ENCODE results near the gene MYH3.
A peak's percentile ranks its signal among the peaks of the same experiment; 100 is the strongest.
"Not testable (repeated sequence)": the region's sequence is repeated elsewhere in the genome, so short reads cannot be mapped to it uniquely, and the experiment has no call there.

Gene MYH3

DNA sequence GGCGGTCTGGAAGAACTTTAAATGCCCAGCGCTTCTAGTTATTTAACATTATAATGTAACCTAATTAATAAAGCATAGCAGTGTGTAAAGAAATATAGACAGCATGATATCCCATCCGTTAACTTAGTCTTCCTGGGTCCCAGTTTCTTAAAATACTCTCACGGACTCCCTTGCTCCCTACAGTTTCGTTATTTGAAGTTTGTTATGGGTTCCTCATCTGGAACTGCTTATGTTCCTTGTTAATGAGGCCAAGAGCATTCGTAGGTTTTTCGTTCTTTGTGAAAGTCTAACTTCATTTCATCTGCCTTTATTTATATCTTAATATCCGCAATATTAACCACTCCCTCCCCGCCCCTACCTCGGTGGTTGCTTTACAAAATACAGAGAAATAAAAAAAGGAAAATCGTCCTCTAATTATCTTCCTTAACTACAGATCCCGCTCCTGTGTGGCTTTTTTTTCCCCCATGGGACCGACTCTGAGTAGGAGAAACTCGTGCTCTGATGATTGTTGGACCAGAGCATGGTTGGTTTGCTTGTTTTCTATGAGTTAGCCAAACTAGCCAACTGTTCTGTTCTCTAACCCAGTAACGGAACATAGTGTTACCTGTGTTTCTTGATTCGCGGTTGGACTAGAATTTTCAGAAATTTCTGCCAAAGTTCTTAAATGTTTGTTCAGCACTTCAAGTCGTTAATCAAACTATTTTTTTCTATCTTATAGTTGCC is 41.1 kb upstream of the MYH3 start:
- H4K20me1 ChIP-seq (ENCODE audit: control insufficient read depth, insufficient read depth, low read depth, low read length), result 0 out of 2 replicates have a peak, but pooled peaks cover 6% of the 10 kb centered on the region
- peaks cover 37% of the 10 kb centered on the region for H3K36me3 ChIP-seq (ENCODE audit: control insufficient read depth, low read length)
- no peaks in the 10 kb centered on the region for H3K9me3 ChIP-seq (ENCODE audit: control insufficient read depth, insufficient read depth, low read length)
- peaks cover 66% of the 10 kb centered on the region for H3K79me2 ChIP-seq (ENCODE audit: control insufficient read depth, low read length)
- H3K4me1 ChIP-seq (ENCODE audit: control insufficient read depth, low read length), result peaks cover 21% of the 10 kb centered on the region
- peak overlapping the region; percentile 69 for H3K27ac ChIP-seq (ENCODE audit: low read depth, low read length)
- H3K9me2 ChIP-seq (replicated peaks; ENCODE audit: control insufficient read depth, low read length), result no peaks in the 10 kb centered on the region
- no peaks in the 10 kb centered on the region for H3K27me3 ChIP-seq (ENCODE audit: control insufficient read depth, low read length)
- TF ChIP-seq EZH2phosphoT487 (IDR thresholded peaks at IDR 0.05; ENCODE audit: borderline replicate concordance, low read length) (no peak), CTCF (IDR thresholded peaks at IDR 0.05; ENCODE audit: low read depth, low read length, poor library complexity, severe bottlenecking) (no peak)
- H3K4me2 ChIP-seq (ENCODE audit: low read length), result peak overlapping the region; percentile 83
- no peaks in the 10 kb centered on the region for H3F3A ChIP-seq (ENCODE audit: control insufficient read depth, insufficient read depth)
- H3K4me3 ChIP-seq (ENCODE audit: low read length), result peak overlapping the region; percentile 95

DNA sequence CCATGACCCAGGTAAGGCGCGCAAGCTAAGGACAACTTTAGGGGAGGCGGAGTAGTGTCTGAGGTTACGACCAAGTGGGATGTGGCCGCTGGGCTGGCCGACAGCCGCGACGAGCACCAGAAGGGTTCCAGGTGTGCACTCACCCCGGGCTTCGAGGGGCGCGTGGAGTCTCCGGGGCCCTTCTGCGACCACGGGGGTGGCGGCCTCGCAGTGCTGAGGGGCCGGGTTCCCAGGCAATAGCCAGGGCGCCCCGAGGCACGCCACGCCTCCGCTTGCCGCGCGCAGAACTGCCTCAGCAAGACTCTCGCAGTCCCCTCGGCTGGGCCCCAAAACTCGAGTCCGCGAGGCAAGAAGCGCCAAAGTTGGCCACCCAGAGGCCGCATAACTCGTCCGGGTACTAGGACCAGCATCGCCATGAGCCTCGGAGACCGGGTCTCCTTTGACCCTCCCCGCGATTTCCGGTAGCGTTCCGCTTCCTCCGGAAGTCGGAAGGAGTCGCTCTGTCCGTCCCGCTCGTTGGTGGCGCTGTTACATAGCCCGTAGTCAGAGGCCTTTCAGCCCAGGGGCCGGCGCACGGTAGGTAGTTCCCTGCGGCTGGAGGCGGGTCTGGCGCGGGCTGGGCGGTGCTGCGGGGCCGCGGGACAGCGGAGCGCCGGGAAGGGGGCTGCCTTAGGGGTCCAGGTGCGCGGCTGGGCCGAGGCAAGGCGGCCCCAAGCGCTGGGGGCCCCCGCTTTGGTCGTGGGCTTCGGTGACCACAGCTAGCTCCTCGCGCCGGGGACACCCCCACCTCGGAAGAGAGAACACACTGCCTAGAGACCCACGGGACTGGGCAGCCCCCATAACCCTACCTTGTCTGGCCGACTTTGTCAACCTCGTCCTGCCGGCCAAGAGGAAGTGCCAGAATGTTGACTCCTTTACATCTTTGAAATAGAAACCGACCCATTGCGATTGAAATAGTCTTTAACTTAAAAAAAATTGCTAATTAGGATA is 40.3 kb upstream of the MYH3 start, which contains the start of the genes ADPRM and SCO1:
ADPRM (plus strand) TSS at position 503 of the 990 bp plus-strand sequence. CDS start 7,333 bp downstream, outside the sequence.
SCO1 (minus strand) TSS at position 442 of the 990 bp plus-strand sequence; CDS start at position 416, 26 bp downstream.
- H3K27ac ChIP-seq (ENCODE audit: low read depth, low read length), result peak within 1 kb of the TSS; percentile 69
- 0 out of 2 replicates have a peak, but pooled peaks cover 7% of the 10 kb centered on the region for H4K20me1 ChIP-seq (ENCODE audit: control insufficient read depth, insufficient read depth, low read depth, low read length)
- peak within 1 kb of the TSS; percentile 83 for H3K4me2 ChIP-seq (ENCODE audit: low read length)
- peaks cover 72% of the 10 kb centered on the region for H3K79me2 ChIP-seq (ENCODE audit: control insufficient read depth, low read length)
- peaks cover 21% of the 10 kb centered on the region for H3K4me1 ChIP-seq (ENCODE audit: control insufficient read depth, low read length)
- H3K27me3 ChIP-seq (ENCODE audit: control insufficient read depth, low read length), result no peaks in the 10 kb centered on the region
- TF ChIP-seq EZH2phosphoT487 (IDR thresholded peaks at IDR 0.05; ENCODE audit: borderline replicate concordance, low read length) (no peak), CTCF (IDR thresholded peaks at IDR 0.05; ENCODE audit: low read depth, low read length, poor library complexity, severe bottlenecking) (peak; percentile 37)
- H3F3A ChIP-seq (ENCODE audit: control insufficient read depth, insufficient read depth), result no peaks in the 10 kb centered on the region
- H3K36me3 ChIP-seq (ENCODE audit: control insufficient read depth, low read length), result peaks cover 46% of the 10 kb centered on the region
- no peaks in the 10 kb centered on the region for H3K9me2 ChIP-seq (replicated peaks; ENCODE audit: control insufficient read depth, low read length)
- H3K4me3 ChIP-seq (ENCODE audit: low read length), result peak within 1 kb of the TSS; percentile 95
- no peaks in the 10 kb centered on the region for H3K9me3 ChIP-seq (ENCODE audit: control insufficient read depth, insufficient read depth, low read length)

DNA sequence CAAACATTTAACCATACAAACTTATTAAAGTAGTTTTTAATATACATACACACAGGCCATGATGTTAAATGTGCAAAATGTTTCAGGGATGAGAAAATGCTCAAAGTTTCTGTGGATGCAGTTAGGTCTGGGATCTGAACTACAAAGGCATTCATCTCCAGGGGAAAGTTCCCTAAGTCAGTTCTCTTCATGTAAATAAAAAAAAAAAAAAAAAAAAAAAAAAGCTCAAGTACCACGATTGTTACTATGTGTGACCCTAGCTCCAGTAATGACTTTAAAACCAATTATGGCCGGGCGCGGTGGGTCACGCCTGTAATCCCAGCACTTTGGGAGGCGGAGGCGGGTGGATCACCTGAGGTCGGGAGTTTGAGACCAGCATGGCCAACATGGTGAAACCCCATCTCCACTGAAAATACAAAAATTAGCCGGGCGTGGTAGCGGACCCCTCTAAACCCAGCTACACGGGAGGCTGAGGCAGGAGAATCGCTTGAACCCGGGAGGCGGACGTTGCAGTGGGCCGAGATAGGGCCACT is 38.8 kb upstream of the MYH3 start:
- H3K9me2 ChIP-seq (replicated peaks; ENCODE audit: control insufficient read depth, low read length); H4K20me1 ChIP-seq (ENCODE audit: control insufficient read depth, insufficient read depth, low read depth, low read length); H3K27ac ChIP-seq (ENCODE audit: low read depth, low read length); H3K9me3 ChIP-seq (ENCODE audit: control insufficient read depth, insufficient read depth, low read length); H3K27me3 ChIP-seq (ENCODE audit: control insufficient read depth, low read length); H3F3A ChIP-seq (ENCODE audit: control insufficient read depth, insufficient read depth): not testable (repeated sequence)
- H3K36me3 ChIP-seq (ENCODE audit: control insufficient read depth, low read length), result peaks cover 60% of the 10 kb centered on the region
- peaks cover 24% of the 10 kb centered on the region for H3K4me1 ChIP-seq (ENCODE audit: control insufficient read depth, low read length)
- peaks cover 82% of the 10 kb centered on the region for H3K79me2 ChIP-seq (ENCODE audit: control insufficient read depth, low read length)
- H3K4me2 ChIP-seq (ENCODE audit: low read length), result peak overlapping the region; percentile 83
- peak overlapping the region; percentile 95 for H3K4me3 ChIP-seq (ENCODE audit: low read length)

Data from DOHH2 (cell line).